Adrenal gland (tissue), 5 donors: ENCODE data around the gene PLEKHG7.

Experiments used
- POLR2A ChIP-seq, 2 donors: fragments of 450-650 bp; IDR thresholded peaks; one replicate each; pipeline ENCODE4 v1.6.1; 2017; ENCODE audit warnings: antibody characterized with exemption in 2 of 2, mild to moderate bottlenecking in 2 of 2, moderate library complexity in 1 of 2
- TF ChIP-seq, protein P1 (sequence below), 6 experiments: fragments of 450-650 bp in 4 of 6; fragments of 200-600 bp in 2 of 6; sonication (generic) in 1 of 6; IDR thresholded peaks; 1 replicate in 5 of 6; 2 replicates in 1 of 6; pipeline versions ENCODE4 v1.5.1 to v1.8.0; 2016 to 2021; ENCODE audit warnings: antibody characterized with exemption in 6 of 6, mild to moderate bottlenecking in 2 of 6, moderate library complexity in 1 of 6
- donor health status: DM: no; HTN: no; CAD: no.

- TF ChIP-seq, protein P1, sequence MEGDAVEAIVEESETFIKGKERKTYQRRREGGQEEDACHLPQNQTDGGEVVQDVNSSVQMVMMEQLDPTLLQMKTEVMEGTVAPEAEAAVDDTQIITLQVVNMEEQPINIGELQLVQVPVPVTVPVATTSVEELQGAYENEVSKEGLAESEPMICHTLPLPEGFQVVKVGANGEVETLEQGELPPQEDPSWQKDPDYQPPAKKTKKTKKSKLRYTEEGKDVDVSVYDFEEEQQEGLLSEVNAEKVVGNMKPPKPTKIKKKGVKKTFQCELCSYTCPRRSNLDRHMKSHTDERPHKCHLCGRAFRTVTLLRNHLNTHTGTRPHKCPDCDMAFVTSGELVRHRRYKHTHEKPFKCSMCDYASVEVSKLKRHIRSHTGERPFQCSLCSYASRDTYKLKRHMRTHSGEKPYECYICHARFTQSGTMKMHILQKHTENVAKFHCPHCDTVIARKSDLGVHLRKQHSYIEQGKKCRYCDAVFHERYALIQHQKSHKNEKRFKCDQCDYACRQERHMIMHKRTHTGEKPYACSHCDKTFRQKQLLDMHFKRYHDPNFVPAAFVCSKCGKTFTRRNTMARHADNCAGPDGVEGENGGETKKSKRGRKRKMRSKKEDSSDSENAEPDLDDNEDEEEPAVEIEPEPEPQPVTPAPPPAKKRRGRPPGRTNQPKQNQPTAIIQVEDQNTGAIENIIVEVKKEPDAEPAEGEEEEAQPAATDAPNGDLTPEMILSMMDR (IDR thresholded peaks at IDR 0.05), result no peak
- no peak for TF ChIP-seq POLR2A (IDR thresholded peaks at IDR 0.05)
Observed at GRCh38 chr12:92736605-92737004, 33.8 kb downstream of the PLEKHG7 start.
